ENCODE results near the gene CCDC69. TPM values are rescaled to one million over a fixed set of nuclear protein-coding genes. Genes with fewer than 3 reads are reported as not detected.

Gene CCDC69
- total RNA-seq, 1 donor from 2014 or later: 0.79 TPM

DNA sequence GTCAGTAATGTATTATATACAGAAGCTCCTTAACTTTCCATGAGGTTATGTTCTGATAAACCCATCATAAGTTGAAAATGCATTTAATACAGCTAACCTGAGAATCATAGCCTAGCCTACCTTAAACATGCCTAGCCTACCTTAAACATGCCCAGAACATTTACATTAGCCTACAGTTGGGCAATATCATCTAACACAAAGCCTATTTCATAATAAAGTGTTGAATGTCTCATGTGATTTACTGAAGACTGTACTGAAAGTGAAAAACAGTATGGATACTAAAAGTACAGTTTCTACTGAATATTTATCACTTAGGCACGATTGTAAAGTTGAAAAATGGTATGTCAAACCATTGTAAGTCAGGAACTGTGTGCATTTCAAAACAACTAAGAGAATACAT lies 30.7 kb upstream of the CCDC69 start:
- FAIRE-seq: no peak

DNA sequence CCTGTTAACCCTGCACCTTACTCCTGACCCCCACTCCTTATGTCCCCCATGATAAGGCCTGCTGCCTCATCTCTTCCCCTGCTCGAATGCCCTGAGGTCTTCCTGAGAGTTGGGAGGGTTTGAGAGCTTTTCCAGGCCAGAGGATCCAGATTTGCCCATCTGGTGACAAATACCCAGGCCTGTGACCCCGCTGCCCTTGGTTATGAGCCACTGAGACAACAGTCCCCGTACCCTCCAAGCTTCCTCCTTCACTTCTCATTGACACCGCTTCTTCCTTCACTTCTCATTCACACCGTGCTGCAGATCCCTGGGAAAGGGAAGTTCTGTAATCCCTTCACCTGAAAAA lies 29.7 kb upstream of the CCDC69 start:
- FAIRE-seq (no peak), DNase-seq (ENCODE audit: low read depth) (no peak)
- H3K4me3 ChIP-seq (ENCODE audit: low read depth, low read length): peak overlapping the region; percentile 85
- no peaks in the 10 kb centered on the region for H3K27me3 ChIP-seq (ENCODE audit: control insufficient read depth, insufficient read depth, low read length)
- peaks cover 2% of the 10 kb centered on the region for H3K36me3 ChIP-seq (ENCODE audit: control insufficient read depth, insufficient read depth, low read length)
- TF ChIP-seq, protein P1, sequence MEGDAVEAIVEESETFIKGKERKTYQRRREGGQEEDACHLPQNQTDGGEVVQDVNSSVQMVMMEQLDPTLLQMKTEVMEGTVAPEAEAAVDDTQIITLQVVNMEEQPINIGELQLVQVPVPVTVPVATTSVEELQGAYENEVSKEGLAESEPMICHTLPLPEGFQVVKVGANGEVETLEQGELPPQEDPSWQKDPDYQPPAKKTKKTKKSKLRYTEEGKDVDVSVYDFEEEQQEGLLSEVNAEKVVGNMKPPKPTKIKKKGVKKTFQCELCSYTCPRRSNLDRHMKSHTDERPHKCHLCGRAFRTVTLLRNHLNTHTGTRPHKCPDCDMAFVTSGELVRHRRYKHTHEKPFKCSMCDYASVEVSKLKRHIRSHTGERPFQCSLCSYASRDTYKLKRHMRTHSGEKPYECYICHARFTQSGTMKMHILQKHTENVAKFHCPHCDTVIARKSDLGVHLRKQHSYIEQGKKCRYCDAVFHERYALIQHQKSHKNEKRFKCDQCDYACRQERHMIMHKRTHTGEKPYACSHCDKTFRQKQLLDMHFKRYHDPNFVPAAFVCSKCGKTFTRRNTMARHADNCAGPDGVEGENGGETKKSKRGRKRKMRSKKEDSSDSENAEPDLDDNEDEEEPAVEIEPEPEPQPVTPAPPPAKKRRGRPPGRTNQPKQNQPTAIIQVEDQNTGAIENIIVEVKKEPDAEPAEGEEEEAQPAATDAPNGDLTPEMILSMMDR (IDR thresholded peaks at IDR 0.05; ENCODE audit: insufficient read depth, low read length, severe bottlenecking): no peak

More for the DNA sequence above, 30.7 kb upstream of the CCDC69 start:
- peak; percentile 80 for DNase-seq (ENCODE audit: low read depth)
- TF ChIP-seq, protein P1 (IDR thresholded peaks at IDR 0.05; ENCODE audit: insufficient read depth, low read length, severe bottlenecking): no peak
- Histone ChIP-seq H3K4me3 (ENCODE audit: low read depth, low read length) (peak overlapping the region; percentile 85), H3K36me3 (ENCODE audit: control insufficient read depth, insufficient read depth, low read length) (peaks cover 2% of the 10 kb centered on the region), H3K27me3 (ENCODE audit: control insufficient read depth, insufficient read depth, low read length) (no peaks in the 10 kb centered on the region)

DNA sequence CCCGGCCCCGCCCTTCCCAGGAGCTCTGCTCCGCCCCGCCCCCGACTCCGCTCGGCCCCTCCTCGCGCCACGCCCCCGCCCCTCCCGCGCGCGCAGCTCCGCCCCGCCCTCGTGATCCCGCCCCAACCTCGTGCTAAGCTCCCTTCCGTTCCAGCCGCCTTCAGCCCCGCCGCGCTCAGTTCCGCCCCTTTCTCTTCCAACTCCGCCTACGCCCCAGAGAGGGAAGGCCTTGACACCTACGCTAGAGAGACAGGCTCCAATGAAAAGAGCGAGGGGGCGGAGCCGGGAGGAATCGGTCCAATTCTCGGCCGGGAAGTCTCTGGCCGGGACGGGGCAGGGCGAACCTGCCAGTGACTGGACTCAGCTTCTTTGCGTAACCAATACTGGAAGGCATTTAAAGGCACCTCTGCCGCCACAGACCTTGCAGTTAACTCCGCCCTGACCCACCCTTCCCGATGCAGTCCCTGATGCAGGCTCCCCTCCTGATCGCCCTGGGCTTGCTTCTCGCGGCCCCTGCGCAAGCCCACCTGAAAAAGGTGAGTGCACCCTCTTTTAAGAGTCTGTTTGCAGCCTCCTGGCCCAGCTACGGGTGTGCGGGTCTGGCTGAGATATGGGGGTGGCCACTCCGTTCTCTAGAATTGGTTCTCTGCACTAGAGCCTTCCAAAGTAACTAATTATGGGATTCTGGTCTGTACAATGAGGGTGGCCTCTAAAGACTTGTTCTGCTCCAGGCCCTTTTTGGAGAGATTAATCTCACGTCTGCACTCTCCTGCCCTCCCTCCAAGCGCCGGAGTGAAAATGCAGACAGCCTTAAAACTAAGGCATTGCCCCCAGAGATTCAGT lies 29.1 kb upstream of the CCDC69 start, which contains the start of gene GM2A:
TSS of gene GM2A (plus strand) at position 424 of the 843 bp plus-strand sequence. CDS start at position 456, 32 bp downstream.
- H3K36me3 ChIP-seq (ENCODE audit: control insufficient read depth, insufficient read depth, low read length): peaks cover 2% of the 10 kb centered on the region
- TF ChIP-seq, protein P1 (IDR thresholded peaks at IDR 0.05; ENCODE audit: insufficient read depth, low read length, severe bottlenecking): no peak
- FAIRE-seq (no peak), DNase-seq (ENCODE audit: low read depth) (peak; percentile 99)
- H3K27me3 ChIP-seq (ENCODE audit: control insufficient read depth, insufficient read depth, low read length): no peaks in the 10 kb centered on the region
- peak within 1 kb of the TSS; percentile 85 for H3K4me3 ChIP-seq (ENCODE audit: low read depth, low read length)

DNA sequence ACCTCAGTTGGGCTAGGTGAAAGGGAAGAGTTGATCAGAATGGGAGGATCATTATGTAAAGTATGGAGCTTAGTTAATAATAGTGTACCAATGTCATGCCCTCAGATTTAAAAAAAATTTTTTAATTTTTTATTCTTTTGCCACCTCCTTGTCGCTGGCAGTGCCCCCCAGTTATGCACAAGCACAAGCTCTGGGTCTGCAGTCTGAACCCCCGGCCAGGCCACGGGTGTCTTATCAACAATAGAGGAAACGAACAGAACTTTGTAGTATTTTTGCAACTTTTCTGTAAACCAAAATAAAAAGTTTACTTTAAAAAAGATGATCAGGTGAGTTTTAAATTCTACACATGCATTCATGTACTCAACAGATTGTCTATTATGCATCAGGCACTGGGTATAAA lies 27.7 kb upstream of the CCDC69 start:
- TF ChIP-seq, protein P1 (IDR thresholded peaks at IDR 0.05; ENCODE audit: insufficient read depth, low read length, severe bottlenecking): no peak
- Histone ChIP-seq H3K4me3 (ENCODE audit: low read depth, low read length) (no peak overlapping the region), H3K27me3 (ENCODE audit: control insufficient read depth, insufficient read depth, low read length) (no peaks in the 10 kb centered on the region), H3K36me3 (ENCODE audit: control insufficient read depth, insufficient read depth, low read length) (peaks cover 2% of the 10 kb centered on the region)
- no peak for FAIRE-seq
- no peak for DNase-seq (ENCODE audit: low read depth)

DNA sequence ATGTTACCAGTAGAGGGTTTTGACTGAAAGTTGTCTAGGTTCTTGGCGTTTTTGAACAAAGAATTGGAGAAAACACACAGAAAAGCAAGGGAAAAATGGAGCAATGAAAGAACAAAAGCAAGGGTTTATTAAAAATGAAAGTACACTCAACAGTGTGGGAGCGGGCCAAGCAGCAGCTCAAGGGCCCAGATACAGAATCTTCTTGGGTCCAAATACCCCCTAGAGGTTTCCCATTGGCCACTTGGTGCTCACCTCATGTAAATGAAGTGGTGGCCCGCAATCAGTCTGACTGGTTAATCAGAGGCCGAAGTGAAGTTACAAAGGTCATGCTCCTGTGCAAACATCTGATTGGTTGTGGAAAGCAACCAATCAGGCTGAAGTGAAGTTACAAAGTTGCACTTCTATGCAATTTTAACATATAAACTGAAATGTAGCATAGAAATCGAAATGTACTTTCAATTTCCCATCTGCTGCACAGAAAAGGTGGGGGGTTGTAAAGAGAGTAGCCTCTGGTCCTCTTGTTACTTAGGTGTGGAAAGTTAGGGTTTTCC lies 27.2 kb upstream of the CCDC69 start:
- Histone ChIP-seq H3K27me3 (ENCODE audit: control insufficient read depth, insufficient read depth, low read length) (no peaks in the 10 kb centered on the region), H3K36me3 (ENCODE audit: control insufficient read depth, insufficient read depth, low read length) (peaks cover 2% of the 10 kb centered on the region), H3K4me3 (ENCODE audit: low read depth, low read length) (no peak overlapping the region)
- DNase-seq (ENCODE audit: low read depth) (no peak), FAIRE-seq (no peak)
- TF ChIP-seq, protein P1 (IDR thresholded peaks at IDR 0.05; ENCODE audit: insufficient read depth, low read length, severe bottlenecking): no peak
